MM.1S (cell line): ENCODE results near the gene PTPRR.

ENCODE experiments used
- CTCF ChIP-seq: fragments of 300-600 bp; sonication (generic); IDR thresholded peaks from 2 replicates; pipeline ENCODE4 v1.5.1; 2016; ENCODE audit warnings: antibody characterized with exemption, low read length, mixed read lengths
- EZH2phosphoT487 ChIP-seq: fragments of 300-600 bp; sonication (generic); IDR thresholded peaks from 2 replicates; pipeline ENCODE4 v1.6.1; 2018; ENCODE audit warnings: antibody characterized with exemption, low read length

GRCh38 chr12:70721216-70721615, 199.3 kb downstream of the PTPRR start:
- no peak for TF ChIP-seq CTCF
- no peak for TF ChIP-seq EZH2phosphoT487
